ENCODE results near the gene ERC2.

Gene ERC2

DNA sequence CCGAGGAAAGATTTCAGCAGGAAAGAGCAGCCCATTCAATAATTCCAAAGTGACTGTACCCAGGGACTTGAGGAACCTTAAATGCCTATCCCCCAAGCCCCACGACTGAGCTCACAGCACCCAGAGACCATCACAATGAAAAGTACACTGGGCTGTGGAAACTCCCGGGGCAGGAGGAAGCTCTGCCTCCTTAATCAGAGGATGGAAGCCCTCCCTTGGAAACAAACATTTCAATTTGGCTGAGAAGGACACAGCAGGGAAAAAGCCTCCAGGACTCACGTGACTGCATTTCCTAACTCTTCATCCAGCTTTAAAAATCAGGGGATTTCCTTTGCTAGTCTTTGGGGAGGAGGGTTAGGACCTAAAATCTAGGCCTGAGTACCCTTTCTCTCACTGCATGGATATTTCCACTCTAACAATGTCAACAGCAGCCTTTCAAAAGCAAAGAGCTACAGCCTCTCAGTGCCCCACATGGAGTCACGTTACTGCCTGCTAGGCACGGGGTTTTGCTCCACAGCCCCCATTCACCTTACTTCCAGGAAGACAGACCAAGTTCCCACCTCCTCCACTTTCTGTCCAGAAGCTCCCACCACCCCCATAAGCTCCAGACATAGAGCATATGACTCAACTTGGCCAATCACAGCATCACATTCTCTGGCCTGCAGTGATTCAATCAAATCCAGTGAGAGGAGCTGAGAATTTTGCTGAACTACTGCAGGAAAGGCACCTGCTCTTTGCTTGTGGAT is 912.2 kb downstream of the ERC2 start:
- ATAC-seq (no peak), DNase-seq (ENCODE audit: low spot score in 2 of 2) (no peak)
- Mint-ChIP-seq H3K27ac (no peak overlapping the region), H3K4me3 (no peak overlapping the region), H3K9me3 (peaks cover 2% of the 10 kb centered on the region), H3K36me3 (no peaks in the 10 kb centered on the region), H3K4me1 (no peaks in the 10 kb centered on the region)

DNA sequence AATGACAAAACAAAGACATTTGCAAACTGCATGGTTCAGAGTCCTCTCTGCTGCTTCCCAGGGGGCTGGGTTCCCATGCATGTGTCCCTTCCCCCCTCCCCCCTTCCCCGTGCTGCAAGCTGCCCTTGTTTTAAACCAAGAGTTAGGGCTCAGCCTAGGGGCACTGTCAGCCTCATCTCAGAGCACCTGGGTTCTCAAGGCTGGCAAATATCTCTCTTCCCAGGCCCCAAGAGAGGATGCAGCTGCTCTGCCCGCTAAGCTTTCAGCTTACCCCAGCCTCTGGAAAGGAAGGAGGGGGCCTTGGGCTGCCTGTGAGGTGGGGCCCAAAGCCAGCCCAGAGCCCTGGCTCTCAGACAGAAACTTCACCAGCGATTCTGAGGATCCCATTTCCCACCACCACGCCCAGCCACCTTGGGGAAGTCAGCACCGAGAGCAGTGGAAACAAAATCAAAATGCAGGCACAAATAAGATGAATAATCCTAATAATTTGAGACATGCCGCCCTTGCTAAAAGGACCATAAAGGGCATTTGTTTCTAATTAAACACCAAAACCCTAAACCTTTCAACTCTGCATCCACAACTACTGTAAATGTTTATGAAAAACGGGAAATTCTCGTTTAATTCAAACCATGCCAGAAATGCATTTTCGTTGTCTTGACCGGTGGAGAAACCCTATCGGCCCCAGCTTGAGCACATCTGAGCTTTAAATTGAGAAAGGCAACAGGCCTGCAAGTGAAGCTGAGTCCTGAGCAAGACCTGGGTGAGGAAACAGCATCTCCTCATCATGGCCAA is 913.4 kb downstream of the ERC2 start:
- H3K4me1 Mint-ChIP-seq: no peaks in the 10 kb centered on the region
- H3K36me3 Mint-ChIP-seq: no peaks in the 10 kb centered on the region
- DNase-seq (ENCODE audit: low spot score in 2 of 2) (no peak), ATAC-seq (no peak)
- peaks cover 8% of the 10 kb centered on the region for H3K9me3 Mint-ChIP-seq
- no peak overlapping the region for H3K27ac Mint-ChIP-seq
- H3K4me3 Mint-ChIP-seq: no peak overlapping the region

DNA sequence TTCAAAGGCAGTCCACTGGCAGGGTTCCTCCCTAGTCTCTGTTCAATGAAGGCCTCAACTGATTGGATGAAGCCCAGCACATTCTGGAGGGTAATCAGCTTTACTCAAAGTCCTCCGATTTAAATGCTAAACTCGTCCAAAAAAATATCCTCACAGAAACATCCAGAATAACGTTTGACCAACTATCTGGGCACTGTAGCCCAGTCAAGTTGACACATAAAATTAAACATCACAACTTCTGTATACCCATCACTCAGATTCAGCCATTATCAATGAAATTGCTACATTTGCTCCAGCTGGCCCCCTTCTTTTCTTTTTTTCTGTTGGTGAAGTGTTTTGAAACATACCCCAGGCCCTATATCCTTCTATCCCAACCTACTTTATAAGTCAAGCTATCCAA is 916.6 kb downstream of the ERC2 start:
- ATAC-seq (no peak), DNase-seq (ENCODE audit: low spot score in 2 of 2) (no peak)
- Mint-ChIP-seq H3K36me3 (no peaks in the 10 kb centered on the region), H3K4me3 (no peak overlapping the region), H3K27ac (no peak overlapping the region), H3K9me3 (peaks cover 8% of the 10 kb centered on the region), H3K4me1 (no peaks in the 10 kb centered on the region)

DNA sequence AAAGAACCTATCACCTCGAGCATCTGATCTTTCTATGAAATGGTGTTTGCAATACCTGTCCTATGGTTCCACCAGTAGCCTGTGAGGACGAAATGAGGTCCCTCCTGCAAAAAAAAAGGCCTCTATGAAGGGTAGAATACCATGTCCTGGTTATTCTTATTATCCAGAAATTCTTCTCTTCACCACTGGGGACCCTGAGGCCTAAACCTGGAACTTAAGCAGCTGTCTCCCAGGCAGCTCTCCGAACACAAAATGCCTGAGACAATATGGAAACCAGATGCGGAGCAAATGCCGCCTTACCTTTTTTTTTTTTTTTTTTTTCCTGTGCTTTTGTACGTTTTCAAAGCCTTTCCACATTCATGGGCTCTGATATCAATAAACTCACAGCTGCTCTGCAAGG is 919.1 kb downstream of the ERC2 start:
- H3K36me3 Mint-ChIP-seq: no peaks in the 10 kb centered on the region
- DNase-seq (ENCODE audit: low spot score in 2 of 2) (no peak), ATAC-seq (no peak)
- H3K4me1 Mint-ChIP-seq: no peaks in the 10 kb centered on the region
- no peak overlapping the region for H3K27ac Mint-ChIP-seq
- peaks cover 14% of the 10 kb centered on the region for H3K9me3 Mint-ChIP-seq
- no peak overlapping the region for H3K4me3 Mint-ChIP-seq

DNA sequence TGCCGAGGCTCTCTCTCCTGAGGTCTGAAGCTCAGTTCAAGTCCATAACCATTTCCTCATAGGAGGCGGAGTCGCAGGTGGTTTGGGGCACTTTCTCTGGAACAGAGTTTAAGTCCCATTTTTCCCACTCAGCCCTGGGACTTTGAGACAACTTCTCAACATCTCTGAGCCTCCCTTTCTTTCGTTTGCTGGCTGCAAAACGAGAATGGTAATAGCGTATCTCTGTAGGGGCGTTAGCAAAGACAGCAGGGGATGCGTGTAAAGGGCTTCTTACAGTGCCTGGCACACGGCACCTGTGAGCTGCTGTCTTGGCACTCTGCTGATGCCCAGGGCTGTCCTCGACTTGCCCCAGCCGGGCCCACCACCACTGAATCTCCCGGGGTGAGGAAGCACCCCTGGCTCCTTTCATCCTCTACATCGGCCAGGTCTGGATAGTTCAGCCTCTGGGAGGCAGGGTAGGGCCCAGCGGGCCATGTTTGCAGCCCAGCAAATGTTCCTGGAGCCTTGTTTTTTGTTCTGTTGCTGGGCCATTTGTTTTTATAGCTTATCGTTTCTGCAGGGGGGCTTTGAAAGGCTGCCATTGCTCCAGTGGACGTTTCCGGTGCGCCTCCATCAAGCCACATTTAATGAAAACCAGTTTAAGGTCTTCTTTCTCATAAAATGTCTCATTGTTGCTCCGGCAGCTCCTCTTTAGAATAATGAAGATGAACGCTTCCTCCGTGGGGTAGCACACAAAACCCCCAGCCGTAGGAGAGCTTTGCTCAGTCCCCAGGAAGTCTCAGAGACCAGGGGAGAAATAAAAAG is 921.2 kb downstream of the ERC2 start:
- Mint-ChIP-seq H3K36me3 (no peaks in the 10 kb centered on the region), H3K4me1 (no peaks in the 10 kb centered on the region), H3K9me3 (peaks cover 12% of the 10 kb centered on the region), H3K27ac (no peak overlapping the region), H3K4me3 (no peak overlapping the region)
- no peak for ATAC-seq
- no peak for DNase-seq (ENCODE audit: low spot score in 2 of 2)

DNA sequence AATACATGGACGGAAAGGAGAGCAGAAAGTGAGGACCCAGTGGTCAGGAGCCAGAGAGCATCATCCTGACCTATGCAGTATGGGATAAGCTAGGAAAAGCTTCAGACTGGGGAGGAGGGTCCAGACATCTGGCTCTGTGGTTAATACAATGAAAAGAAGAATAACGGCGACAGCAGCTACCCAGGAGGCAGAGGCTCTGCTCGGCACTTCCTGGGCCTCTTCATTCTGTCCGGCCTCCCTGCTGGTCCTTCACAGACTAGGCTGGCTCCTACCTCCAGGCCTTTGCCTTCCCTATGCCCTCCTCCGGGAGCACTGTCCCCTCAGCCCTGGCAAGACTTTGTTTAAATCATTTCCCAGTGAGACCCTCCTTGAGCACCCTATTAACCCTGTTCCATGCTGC is 922.3 kb downstream of the ERC2 start:
- Mint-ChIP-seq H3K4me3 (no peak overlapping the region), H3K27ac (no peak overlapping the region), H3K9me3 (peaks cover 12% of the 10 kb centered on the region), H3K4me1 (no peaks in the 10 kb centered on the region), H3K36me3 (no peaks in the 10 kb centered on the region)
- no peak for ATAC-seq
- DNase-seq (ENCODE audit: low spot score in 2 of 2): no peak

DNA sequence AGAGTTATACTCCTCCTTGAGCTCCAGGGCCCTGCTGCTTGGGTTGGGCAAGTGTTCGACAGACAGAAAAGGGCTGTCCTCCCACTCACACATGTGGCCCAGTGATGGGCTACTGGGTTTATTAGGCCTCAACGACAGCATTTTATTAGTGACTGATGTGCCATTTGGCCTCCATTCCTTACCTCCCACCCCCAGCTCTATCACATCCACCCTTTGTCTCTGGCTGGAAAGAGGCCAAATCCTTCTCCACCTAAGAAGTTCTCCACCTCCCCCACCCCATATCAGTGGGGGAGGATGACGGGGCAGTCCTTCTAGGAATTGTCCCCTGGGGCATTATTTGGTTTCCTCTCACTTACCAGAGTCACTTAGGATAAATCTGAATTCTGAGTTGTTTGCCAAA is 924.0 kb downstream of the ERC2 start:
- H3K36me3 Mint-ChIP-seq: no peaks in the 10 kb centered on the region
- peaks cover 6% of the 10 kb centered on the region for H3K9me3 Mint-ChIP-seq
- H3K4me1 Mint-ChIP-seq: no peaks in the 10 kb centered on the region
- no peak overlapping the region for H3K27ac Mint-ChIP-seq
- DNase-seq (ENCODE audit: low spot score in 2 of 2) (no peak), ATAC-seq (no peak)
- H3K4me3 Mint-ChIP-seq: no peak overlapping the region

DNA sequence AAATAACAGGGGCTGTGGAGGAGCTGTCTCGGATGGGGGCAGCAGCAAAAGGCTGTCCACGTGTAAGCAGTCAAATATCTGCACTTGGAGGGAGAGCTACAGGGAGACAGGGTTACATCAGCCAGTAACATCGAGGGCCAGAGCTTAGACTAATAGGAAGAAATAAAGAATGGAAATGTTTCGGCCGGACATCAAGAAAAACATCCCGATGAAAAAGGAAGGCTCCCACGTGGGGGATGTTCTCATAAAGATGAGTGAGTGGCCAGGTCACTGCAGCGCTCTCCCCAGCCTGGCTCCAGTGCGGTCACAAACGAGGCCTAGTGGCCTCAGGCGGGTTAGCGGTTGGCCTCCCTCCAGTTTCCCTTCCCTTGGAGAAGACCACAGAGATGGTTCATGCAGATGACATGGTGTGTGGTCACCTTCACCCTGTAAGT is 925.1 kb downstream of the ERC2 start:
- H3K36me3 Mint-ChIP-seq: no peaks in the 10 kb centered on the region
- H3K27ac Mint-ChIP-seq: no peak overlapping the region
- DNase-seq (ENCODE audit: low spot score in 2 of 2): no peak
- H3K4me1 Mint-ChIP-seq: no peaks in the 10 kb centered on the region
- H3K9me3 Mint-ChIP-seq: peaks cover 6% of the 10 kb centered on the region
- ATAC-seq: no peak
- no peak overlapping the region for H3K4me3 Mint-ChIP-seq

DNA sequence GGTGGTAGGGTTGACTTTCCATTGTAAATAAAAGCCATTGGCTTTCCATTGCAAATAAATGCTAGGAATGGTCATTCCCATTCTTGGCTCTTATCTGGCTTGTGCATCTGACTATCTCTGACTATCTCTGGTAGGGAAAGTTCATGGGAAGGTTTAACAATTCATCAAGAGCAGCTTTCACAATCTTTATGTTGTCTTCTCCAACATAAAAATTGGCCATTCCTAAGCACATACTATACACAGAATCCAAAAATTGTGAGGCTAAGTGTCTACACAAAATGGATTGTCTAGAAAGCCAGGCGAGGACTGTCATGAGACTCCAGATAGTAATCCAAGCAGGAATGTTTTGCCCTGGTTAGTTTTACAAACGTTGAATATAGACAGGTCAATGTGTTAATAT is 926.8 kb downstream of the ERC2 start:
- DNase-seq (ENCODE audit: low spot score in 2 of 2) (no peak), ATAC-seq (no peak)
- Mint-ChIP-seq H3K36me3 (no peaks in the 10 kb centered on the region), H3K4me1 (no peaks in the 10 kb centered on the region), H3K4me3 (no peak overlapping the region), H3K27ac (no peak overlapping the region), H3K9me3 (peaks cover 6% of the 10 kb centered on the region)

DNA sequence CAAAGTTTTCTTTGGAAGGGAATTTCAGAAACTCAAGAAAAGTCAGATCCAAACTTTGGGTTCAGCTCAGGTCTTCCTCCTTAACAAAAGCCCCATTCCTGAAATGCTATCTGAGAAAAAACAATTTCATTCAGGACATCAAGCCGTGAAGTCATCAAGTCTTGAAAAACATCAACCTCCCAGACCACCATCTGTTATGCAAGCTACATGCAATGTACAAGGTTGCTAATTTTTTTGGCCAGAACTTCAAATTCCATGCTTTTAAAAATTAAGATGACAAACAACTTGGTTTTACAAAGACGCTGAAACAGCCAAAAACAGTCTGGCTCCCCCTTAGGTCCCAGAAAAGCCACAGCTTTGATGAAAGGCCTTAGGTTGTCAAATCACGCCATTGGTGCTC is 927.3 kb downstream of the ERC2 start:
- no peaks in the 10 kb centered on the region for H3K36me3 Mint-ChIP-seq
- no peaks in the 10 kb centered on the region for H3K4me1 Mint-ChIP-seq
- H3K4me3 Mint-ChIP-seq: no peak overlapping the region

DNA sequence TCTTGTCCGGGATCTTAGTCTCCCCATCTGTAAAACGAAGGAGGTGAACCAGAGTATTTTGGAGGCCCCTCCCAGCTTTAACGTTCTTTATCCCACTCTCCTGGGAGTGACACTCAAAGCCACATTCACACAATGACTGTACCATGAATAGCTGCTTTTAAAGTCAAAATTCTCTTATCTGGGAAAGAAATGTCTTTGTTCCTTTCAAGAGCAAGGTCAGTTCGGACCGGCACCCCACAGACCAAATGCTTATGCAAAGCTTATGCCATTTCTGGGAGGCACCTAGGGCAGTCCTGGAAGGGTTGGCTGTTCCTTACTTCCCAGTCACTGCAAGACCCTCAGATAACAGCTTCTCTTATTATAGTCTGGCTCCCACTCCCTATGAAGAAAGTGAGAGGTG is 927.7 kb downstream of the ERC2 start:
- ATAC-seq (no peak), DNase-seq (ENCODE audit: low spot score in 2 of 2) (no peak)
- H3K4me1 Mint-ChIP-seq: no peaks in the 10 kb centered on the region
- no peak overlapping the region for H3K27ac Mint-ChIP-seq
- H3K36me3 Mint-ChIP-seq: no peaks in the 10 kb centered on the region
- H3K9me3 Mint-ChIP-seq: peaks cover 9% of the 10 kb centered on the region
- H3K4me3 Mint-ChIP-seq: no peak overlapping the region

More for the DNA sequence above, 927.3 kb downstream of the ERC2 start:
- DNase-seq (ENCODE audit: low spot score in 2 of 2) (no peak), ATAC-seq (no peak)
- Mint-ChIP-seq H3K9me3 (peaks cover 8% of the 10 kb centered on the region), H3K27ac (no peak overlapping the region)

DNA sequence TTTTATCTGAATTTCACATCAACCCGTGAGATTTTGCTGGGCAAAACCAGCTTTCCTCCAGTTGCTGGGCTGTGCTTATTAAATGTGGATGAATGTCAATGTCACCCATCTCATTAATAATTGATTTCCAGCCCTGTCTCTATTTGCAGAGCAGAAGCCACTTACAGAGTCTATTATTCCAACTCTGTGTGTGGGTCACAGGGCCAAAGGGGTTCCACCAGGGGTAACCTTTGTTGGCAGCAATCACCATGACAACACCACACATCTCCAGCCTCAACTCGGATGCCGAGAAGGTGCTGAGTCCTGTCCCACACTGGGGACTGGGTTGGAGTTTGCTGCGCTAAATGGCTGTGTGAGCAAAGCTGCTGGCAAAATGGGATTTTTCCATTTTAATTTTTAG is 930.1 kb downstream of the ERC2 start:
- no peak for ATAC-seq
- DNase-seq (ENCODE audit: low spot score in 2 of 2): no peak
- Mint-ChIP-seq H3K4me1 (no peaks in the 10 kb centered on the region), H3K27ac (no peak overlapping the region), H3K36me3 (no peaks in the 10 kb centered on the region), H3K9me3 (peaks cover 3% of the 10 kb centered on the region), H3K4me3 (no peak overlapping the region)

DNA sequence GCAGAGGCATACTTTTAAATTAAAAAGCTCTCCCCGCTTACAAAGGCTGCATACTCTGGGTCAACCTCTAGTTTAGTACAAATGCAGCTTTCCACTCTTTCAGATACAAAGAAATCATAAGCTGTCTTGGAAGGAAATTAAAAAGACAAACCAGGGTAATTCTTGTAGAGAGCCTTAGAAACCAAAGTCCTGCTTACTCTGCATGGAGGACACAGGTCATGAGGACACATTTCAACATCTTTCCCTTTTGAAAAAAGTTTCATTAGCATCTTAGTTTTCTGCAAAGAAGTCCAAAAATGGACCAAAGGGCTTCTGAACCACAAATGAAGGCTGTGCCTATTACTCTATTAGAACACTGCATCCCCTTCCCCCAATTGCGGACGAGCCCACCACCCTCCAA is 930.7 kb downstream of the ERC2 start:
- Mint-ChIP-seq H3K4me1 (no peaks in the 10 kb centered on the region), H3K4me3 (no peak overlapping the region), H3K36me3 (no peaks in the 10 kb centered on the region), H3K9me3 (peaks cover 3% of the 10 kb centered on the region), H3K27ac (no peak overlapping the region)
- ATAC-seq (no peak), DNase-seq (ENCODE audit: low spot score in 2 of 2) (no peak)

DNA sequence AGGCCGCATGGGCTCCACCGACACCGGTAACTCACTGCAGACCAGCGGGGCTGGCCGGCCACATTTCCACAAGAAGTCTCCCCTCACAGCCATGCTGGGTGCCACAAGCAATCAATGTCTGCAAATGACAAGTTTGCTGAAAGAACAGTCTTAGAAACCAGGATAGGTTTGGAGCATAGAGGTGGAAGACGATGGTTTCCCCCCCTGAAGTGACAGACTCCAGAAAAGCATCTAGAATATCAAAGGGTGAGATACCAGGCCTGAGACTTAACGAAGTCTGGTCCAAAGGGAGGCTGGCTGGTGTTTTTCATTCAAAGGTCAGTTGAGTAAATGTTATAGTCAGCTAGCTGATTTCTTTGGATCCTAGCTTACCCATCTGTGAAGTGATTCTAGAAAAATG is 931.1 kb downstream of the ERC2 start:
- DNase-seq (ENCODE audit: low spot score in 2 of 2) (no peak), ATAC-seq (no peak)
- H3K4me1 Mint-ChIP-seq: no peaks in the 10 kb centered on the region
- H3K27ac Mint-ChIP-seq: no peak overlapping the region
- H3K36me3 Mint-ChIP-seq: no peaks in the 10 kb centered on the region
- H3K4me3 Mint-ChIP-seq: no peak overlapping the region
- H3K9me3 Mint-ChIP-seq: peaks cover 3% of the 10 kb centered on the region

DNA sequence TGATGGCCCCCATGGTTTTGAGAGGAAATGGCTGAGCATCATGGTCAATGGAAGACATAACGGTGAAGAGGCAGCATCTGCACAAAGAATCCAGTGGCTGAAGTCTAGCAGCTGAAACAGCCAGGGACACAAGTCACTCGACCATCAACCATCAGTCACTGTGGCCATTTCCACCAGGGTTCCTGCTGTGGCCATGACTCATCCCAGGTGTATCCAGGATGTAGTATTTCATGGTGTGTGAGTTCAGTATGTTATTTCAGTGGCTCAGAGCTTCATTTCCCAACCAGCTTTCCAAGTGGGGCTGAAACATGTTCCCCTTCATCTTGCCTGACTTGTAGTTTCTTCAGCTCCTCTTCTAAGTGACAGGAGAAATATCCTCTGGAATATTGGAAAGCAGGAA is 933.4 kb downstream of the ERC2 start:
- DNase-seq (ENCODE audit: low spot score in 2 of 2) (no peak), ATAC-seq (no peak)
- Mint-ChIP-seq H3K9me3 (peaks cover 3% of the 10 kb centered on the region), H3K36me3 (no peaks in the 10 kb centered on the region), H3K4me1 (no peaks in the 10 kb centered on the region), H3K27ac (no peak overlapping the region), H3K4me3 (no peak overlapping the region)

Data from stimulated activated effector memory CD8-positive, alpha-beta T cell treated with anti-CD3 and anti-CD28 coated beads, Interleukin-12 subunit alpha, Interleukin-12 subunit beta, amount 100 ng/mL, for 72 hours (primary cell).